ENCODE measurements around the gene JAK2.

Gene JAK2

DNA sequence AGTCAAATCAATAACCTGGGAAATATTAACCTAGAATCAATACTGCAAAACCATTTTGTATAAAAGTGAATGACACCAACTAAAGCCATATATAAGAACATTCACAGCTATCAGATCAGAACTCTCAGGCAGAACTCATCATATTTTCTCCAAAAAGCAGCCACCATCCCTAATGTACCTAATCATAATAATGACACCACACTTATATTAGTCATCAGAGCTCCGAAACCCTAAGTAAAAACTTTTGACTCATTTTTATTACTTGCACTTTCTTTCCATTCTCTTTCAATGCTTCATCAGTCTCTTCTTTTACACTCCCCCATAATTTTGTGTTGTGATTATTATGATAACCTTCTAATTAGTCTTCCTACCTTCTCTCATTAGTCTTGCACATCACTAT is 155.1 kb downstream of the JAK2 start:
- no peak for DNase-seq (ENCODE audit: low read depth in 2 of 2)

DNA sequence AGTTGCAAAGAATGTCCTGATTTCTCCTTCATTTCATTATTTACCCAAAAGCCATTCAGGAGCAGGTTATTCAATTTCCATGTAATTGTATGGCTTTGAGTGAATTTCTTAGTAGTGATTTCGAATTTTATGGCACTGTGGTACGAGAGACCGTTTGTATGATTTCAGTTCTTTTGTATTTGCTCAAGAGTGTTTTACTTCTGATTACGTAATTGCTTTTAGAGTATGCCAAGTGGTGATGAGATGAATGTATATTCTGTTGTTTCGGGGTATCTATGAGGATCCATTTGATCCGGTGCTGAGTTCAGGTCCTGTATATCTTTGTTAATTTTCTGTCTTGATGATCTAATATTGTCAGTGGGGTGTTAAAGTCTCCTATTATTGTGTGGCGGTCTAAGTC is 159.1 kb downstream of the JAK2 start:
- DNase-seq (ENCODE audit: low read depth in 2 of 2), result no peak

- DNase-seq (ENCODE audit: low read depth in 2 of 2), result no peak
Observed at GRCh38 chr9:5146241-5146640, 161.2 kb downstream of the JAK2 start.

All from stimulated activated CD8-positive, alpha-beta memory T cell treated with anti-CD3 and anti-CD28 coated beads, Interleukin-15, amount 100 ng/mL, for 48 hours (primary cell).